H9 (cell line): Measurements from ENCODE around the gene TMTC1. TPM values are rescaled to one million over a fixed set of nuclear protein-coding genes. Genes with fewer than 3 reads are reported as not detected.

Source experiments
- DNase-seq: peaks from one replicate; pipeline ENCODE4 v3.0.0-alpha.2; 2017
- H2AFZ ChIP-seq: one replicate; pipeline ENCODE4 v1.6.1; 2013; ENCODE audit warnings: mild to moderate bottlenecking, low read length, control low read depth, moderate library complexity
- H2AK5ac ChIP-seq: 2 replicates; pipeline ENCODE4 v1.6.1; 2013; ENCODE audit warnings: low read length, control low read depth, mixed read lengths; ENCODE audit not compliant: insufficient read length
- H2BK120ac ChIP-seq: one replicate; pipeline ENCODE4 v1.6.1; 2013; ENCODE audit warnings: low read depth, mild to moderate bottlenecking, low read length, control low read depth, inconsistent platforms; ENCODE audit not compliant: poor library complexity, severe bottlenecking
- H2BK12ac ChIP-seq: 2 replicates; pipeline ENCODE4 v1.6.1; 2013; ENCODE audit warnings: low read length, control low read depth, mixed read lengths, low read depth; ENCODE audit not compliant: insufficient read length
- H2BK15ac ChIP-seq: 2 replicates; pipeline ENCODE4 v1.6.1; 2013; ENCODE audit warnings: low read depth, low read length, control low read depth
- H2BK20ac ChIP-seq: one replicate; pipeline ENCODE4 v1.6.1; 2013; ENCODE audit warnings: low read depth, mild to moderate bottlenecking, low read length, control low read depth, inconsistent platforms; ENCODE audit not compliant: poor library complexity, severe bottlenecking
- H2BK5ac ChIP-seq: 2 replicates; pipeline ENCODE4 v1.6.1; 2013; ENCODE audit warnings: low read length, control low read depth, mixed read lengths; ENCODE audit not compliant: insufficient read length
- H3K14ac ChIP-seq: 2 replicates; pipeline ENCODE4 v1.6.1; 2013; ENCODE audit warnings: low read length, control low read depth; ENCODE audit not compliant: insufficient read depth
- H3K18ac ChIP-seq: 2 replicates; pipeline ENCODE4 v1.6.1; 2013; ENCODE audit warnings: low read depth, mild to moderate bottlenecking, mixed read lengths, low read length, control low read depth; ENCODE audit not compliant: insufficient read length
- H3K23ac ChIP-seq: 2 replicates; pipeline ENCODE4 v1.6.1; 2013; ENCODE audit warnings: low read length, control low read depth, mixed read lengths, low read depth; ENCODE audit not compliant: insufficient read length
- H3K23me2 ChIP-seq: 2 replicates; pipeline ENCODE4 v1.6.1; 2013; ENCODE audit warnings: low read depth, mild to moderate bottlenecking, mixed read lengths, low read length, control low read depth; ENCODE audit not compliant: insufficient read length, poor library complexity, severe bottlenecking
- H3K27ac ChIP-seq: 2 replicates; pipeline ENCODE4 v1.5.1; 2013; ENCODE audit warnings: low read length, control low read depth, mixed read lengths, low read depth; ENCODE audit not compliant: insufficient read length
- H3K27me3 ChIP-seq: 2 replicates; pipeline ENCODE4 v1.6.1; 2013; ENCODE audit warnings: low read length, control low read depth, inconsistent platforms; ENCODE audit not compliant: insufficient read depth
- H3K4ac ChIP-seq: 2 replicates; pipeline ENCODE4 v1.6.1; 2013; ENCODE audit warnings: low read depth, mild to moderate bottlenecking, control low read depth, inconsistent platforms, low read length, moderate library complexity
- H3K4me1 ChIP-seq: 2 replicates; pipeline ENCODE4 v1.6.1; 2013; ENCODE audit warnings: low read length, control low read depth, inconsistent platforms; ENCODE audit not compliant: insufficient read depth
- H3K4me2 ChIP-seq: 2 replicates; pipeline ENCODE4 v1.6.1; 2013; ENCODE audit warnings: low read length, control low read depth, mixed read lengths; ENCODE audit not compliant: insufficient read length, insufficient read depth
- H3K56ac ChIP-seq: 2 replicates; pipeline ENCODE4 v1.6.1; 2013; ENCODE audit warnings: low read depth, mild to moderate bottlenecking, mixed read lengths, low read length, control low read depth; ENCODE audit not compliant: insufficient read length
- H3K79me1 ChIP-seq: 2 replicates; pipeline ENCODE4 v1.6.1; 2013; ENCODE audit warnings: low read depth, mild to moderate bottlenecking, moderate library complexity, low read length, control low read depth, inconsistent platforms; ENCODE audit not compliant: insufficient read depth, poor library complexity, severe bottlenecking
- H3K79me2 ChIP-seq: 2 replicates; pipeline ENCODE4 v1.6.1; 2013; ENCODE audit warnings: low read length, control low read depth, inconsistent platforms; ENCODE audit not compliant: insufficient read depth
- H3K9ac ChIP-seq: 2 replicates; pipeline ENCODE4 v1.6.1; 2013; ENCODE audit warnings: low read length, control low read depth, mixed read lengths; ENCODE audit not compliant: insufficient read length; ENCODE audit errors: extremely low read depth
- H3K9me3 ChIP-seq: one replicate; pipeline ENCODE4 v1.6.1; 2013; ENCODE audit warnings: low read depth, low read length, inconsistent platforms; ENCODE audit not compliant: control insufficient read depth
- H3T11ph ChIP-seq: one replicate; pipeline ENCODE4 v1.6.1; 2013; ENCODE audit warnings: mild to moderate bottlenecking, low read length, control low read depth, inconsistent platforms
- H4K20me1 ChIP-seq: one replicate; pipeline ENCODE4 v1.6.1; 2013; ENCODE audit not compliant: control insufficient read depth, insufficient read length, insufficient read depth
- H4K5ac ChIP-seq: 2 replicates; pipeline ENCODE4 v1.6.1; 2013; ENCODE audit warnings: low read depth, mild to moderate bottlenecking, mixed read lengths, low read length, control low read depth; ENCODE audit not compliant: insufficient read length
- H4K8ac ChIP-seq: replicated peaks from 2 replicates; pipeline ENCODE4 v1.6.1; 2013; ENCODE audit warnings: low read length, control low read depth, mixed read lengths, low read depth; ENCODE audit not compliant: insufficient read length
- H4K91ac ChIP-seq: 2 replicates; pipeline ENCODE4 v1.6.1; 2013; ENCODE audit warnings: low read depth, mild to moderate bottlenecking, moderate library complexity, mixed read lengths, low read length, control low read depth; ENCODE audit not compliant: insufficient read length
- H3K27ac Mint-ChIP-seq, 3 experiments: 2 replicates in 2 of 3; 3 replicates in 1 of 3; pipeline ENCODE4 v1.8.0; 2020 to 2021; ENCODE audit warnings: mixed read lengths in 3 of 3, mild to moderate bottlenecking in 1 of 3, moderate library complexity in 1 of 3
- H3K27me3 Mint-ChIP-seq: 2 replicates; pipeline ENCODE4 v1.8.0; 2021; ENCODE audit warnings: low read depth, mild to moderate bottlenecking, moderate library complexity, mixed read lengths
- H3K36me3 Mint-ChIP-seq, 3 experiments: 2 replicates in 2 of 3; 3 replicates in 1 of 3; pipeline ENCODE4 v1.8.0; 2020 to 2021; ENCODE audit warnings: low read depth in 3 of 3, mixed read lengths in 3 of 3; ENCODE audit not compliant: insufficient read depth in 1 of 3
- H3K4me1 Mint-ChIP-seq, 2 experiments: 2 replicates each; pipeline ENCODE4 v1.8.0; 2020; ENCODE audit warnings: mixed read lengths in 2 of 2
- H3K4me3 Mint-ChIP-seq, 2 experiments: 2 replicates in 1 of 2; 3 replicates in 1 of 2; pipeline ENCODE4 v1.8.0; 2020 to 2021; ENCODE audit warnings: mild to moderate bottlenecking in 2 of 2, mixed read lengths in 2 of 2, moderate library complexity in 1 of 2
- H3K9me3 Mint-ChIP-seq, 2 experiments: 2 replicates in 1 of 2; 3 replicates in 1 of 2; pipeline ENCODE4 v1.8.0; 2020; ENCODE audit warnings: mild to moderate bottlenecking in 2 of 2, mixed read lengths in 2 of 2, moderate library complexity in 1 of 2
- CTCF ChIP-seq: fragments of 200-600 bp; sonication (generic); conservative IDR thresholded peaks from 3 replicates; pipeline ENCODE4 v1.8.0; 2021; ENCODE audit warnings: antibody characterized with exemption, mild to moderate bottlenecking
- WGBS: extraction: QIAGEN DNeasy Blood & Tissue Kit; methylation state at CpG from one replicate; pipeline ENCODE4 v1.1.7; 2013; ENCODE audit warnings: missing lambda C conversion rate, low lambda C conversion rate, mixed read lengths; ENCODE audit not compliant: insufficient read length; ENCODE audit errors: extremely low coverage; 5-methylcytosine and 5-hydroxymethylcytosine counted together
- total RNA-seq: library from RNA; stranded (reverse); gene quantifications from 2 replicates; pipeline ENCODE4 v1.2.1, GENCODE V29; 2021

Gene TMTC1
- total RNA-seq, 1 experiment from 2014 or later: 16.1 TPM

GRCh38 chr12:29672580-29672979 is 111.2 kb downstream of the TMTC1 start:
- no peaks in the 10 kb centered on the region for H3K9me3 ChIP-seq
- no peak overlapping the region for H2BK12ac ChIP-seq
- H3K9me3 Mint-ChIP-seq: no peaks in the 10 kb centered on the region

More at GRCh38 chr12:29672580-29672979, 111.2 kb downstream of the TMTC1 start:
- Histone ChIP-seq H2BK15ac (no peak overlapping the region), H3K79me2 (no peaks in the 10 kb centered on the region), H3K14ac (no peak overlapping the region), H2BK120ac (no peak overlapping the region), H3K27me3 (no peaks in the 10 kb centered on the region), H3K18ac (no peak overlapping the region), H3K4me1 (no peaks in the 10 kb centered on the region; the same call in 1 of the 2 replicates), H4K5ac (no peak overlapping the region), H2BK5ac (no peak overlapping the region), H4K20me1 (no peaks in the 10 kb centered on the region), H3K4ac (no peak overlapping the region), H4K8ac (no peak overlapping the region), H4K91ac (no peak overlapping the region), H3K23me2 (no peaks in the 10 kb centered on the region), H3K79me1 (no peaks in the 10 kb centered on the region), H3K56ac (no peak overlapping the region), H2BK20ac (no peak overlapping the region), H3K23ac (no peak overlapping the region), H3K4me2 (no peak overlapping the region), H2AK5ac (no peak overlapping the region), H2AFZ (no peak overlapping the region), H3K9ac (no peak overlapping the region), H3K27ac (no peak overlapping the region), H3T11ph (no peak overlapping the region)
- Mint-ChIP-seq H3K27me3 (no peaks in the 10 kb centered on the region), H3K36me3 (no peaks in the 10 kb centered on the region), H3K4me3 (no peak overlapping the region), H3K27ac (peak overlapping the region in 1 of 3 experiments; percentile 33; a peak in 1 of 7 replicates), H3K4me1 (peaks cover 12 to 24% of the 10 kb centered on the region in 2 experiments)
- DNase-seq: no peak
- no peak for TF ChIP-seq CTCF
- WGBS: no CpG with 5 or more reads among the region's 4 CpGs
